HepG2 (cell line): Measurements from ENCODE around the gene GRAMD4. TPM values are rescaled to one million over a fixed set of nuclear protein-coding genes. Genes with fewer than 3 reads are reported as not detected.

Experiments
- FOSL2 ChIP-seq: sonication (generic); formaldehyde crosslinking; IDR thresholded peaks from 2 replicates; pipeline ENCODE4 v1.4.0; 2020; ENCODE audit warnings: missing genetic modification reagents
- HNF4G ChIP-seq, 2 experiments: sonication (generic) in 1 of 2; formaldehyde crosslinking in 1 of 2; IDR thresholded peaks; 2 replicates each; pipeline versions ENCODE4 v1.4.0 to v1.6.1; 2011 to 2020; ENCODE audit warnings: borderline replicate concordance in 2 of 2, low read depth in 2 of 2, mild to moderate bottlenecking in 2 of 2, low read length in 1 of 2, missing genetic modification reagents in 1 of 2, moderate library complexity in 1 of 2
- HOXD1 ChIP-seq: sonication (generic); formaldehyde crosslinking; IDR thresholded peaks from 2 replicates; pipeline ENCODE4 v1.5.0; 2020; ENCODE audit warnings: missing genetic modification reagents
- KDM6A ChIP-seq: IDR thresholded peaks from 2 replicates; pipeline ENCODE4 v1.6.1; 2016; ENCODE audit warnings: low read depth
- RCOR2 ChIP-seq: IDR thresholded peaks from 2 replicates; pipeline ENCODE4 v1.6.1; 2016; ENCODE audit warnings: missing biosample characterization, missing genetic modification reagents
- SALL2 ChIP-seq: sonication (generic); formaldehyde crosslinking; IDR thresholded peaks from 2 replicates; pipeline ENCODE4 v1.8.1; 2023; ENCODE audit warnings: mild to moderate bottlenecking, missing genetic modification reagents, inconsistent platforms
- SIN3A ChIP-seq: IDR thresholded peaks from 2 replicates; pipeline ENCODE4 v1.6.1; 2011; ENCODE audit warnings: low read depth, mild to moderate bottlenecking, control low read depth, low read length, borderline replicate concordance
- ZBTB46 ChIP-seq: sonication (generic); formaldehyde crosslinking; IDR thresholded peaks from 2 replicates; pipeline ENCODE4 v1.4.0; 2020; ENCODE audit warnings: mild to moderate bottlenecking, missing genetic modification reagents, borderline replicate concordance
- ZNF350 ChIP-seq: sonication (generic); formaldehyde crosslinking; IDR thresholded peaks from 2 replicates; pipeline ENCODE4 v1.4.0; 2020; ENCODE audit warnings: mild to moderate bottlenecking, low read depth, missing genetic modification reagents, borderline replicate concordance
- ZNF543 ChIP-seq: sonication (generic); formaldehyde crosslinking; IDR thresholded peaks from 2 replicates; pipeline ENCODE4 v1.4.0; 2020; ENCODE audit warnings: mild to moderate bottlenecking, missing genetic modification reagents
- ZNF574 ChIP-seq: sonication (generic); formaldehyde crosslinking; IDR thresholded peaks from 2 replicates; pipeline ENCODE4 v1.4.0; 2020; ENCODE audit warnings: missing genetic modification reagents
- polyA plus RNA-seq, 8 experiments: library from polyadenylated mRNA; depleted of rRNA in 3 of 8; stranded (reverse) in 7 of 8; unstranded in 1 of 8; fragments of >200 nt; fragmentation: Illumina TruSeq in 4 of 8; extraction: Trizol in 4 of 8; gene quantifications; 2 replicates each; pipeline versions ENCODE4 v1.2.1 to v1.2.3, GENCODE V29; 2011 to 2016; ENCODE audit warnings: low read depth in 4 of 8, missing spikeins in 1 of 8, mixed read lengths in 1 of 8; ENCODE audit not compliant: insufficient read depth in 1 of 8
- total RNA-seq, 5 experiments: library from RNA; depleted of rRNA; stranded (reverse); fragments of >200 nt; fragmentation: Illumina TruSeq; extraction: Trizol; gene quantifications; 2 replicates each; pipeline ENCODE4 v1.2.3, GENCODE V29; 2016; ENCODE audit warnings: low read depth in 1 of 5
- TF ChIP-seq, protein P1 (sequence below): conservative IDR thresholded peaks from 2 replicates; pipeline ENCODE4 v1.6.1; 2018; ENCODE audit warnings: missing genetic modification reagents
- TF ChIP-seq, protein P2 (sequence below): sonication (generic); formaldehyde crosslinking; IDR thresholded peaks from 2 replicates; pipeline ENCODE4 v1.5.0; 2020; ENCODE audit warnings: mild to moderate bottlenecking, missing genetic modification reagents, borderline replicate concordance

Gene GRAMD4
- total and polyA plus RNA-seq, 2 of the 13 experiments (the other 11 are each of a cell fraction or from before 2014, with no cell fraction given), result 15.2 to 15.7 TPM

- TF ChIP-seq ZNF574 (no peak; the same call in 1 of the 2 replicates), HNF4G (IDR thresholded peaks at IDR 0.05; ENCODE audit: borderline replicate concordance, low read depth, low read length) (peak; percentile 35; the same call in 1 of the 2 replicates), HNF4G (CRISPR knock-in tag; IDR thresholded peaks at IDR 0.05; ENCODE audit: borderline replicate concordance, low read depth) (no peak), RCOR2 (CRISPR knock-in tag) (no peak), HOXD1 (CRISPR knock-in tag) (0 out of 2 replicates have a peak, but pooled peaks have one; percentile 49), ZBTB46 (CRISPR knock-in tag) (no peak), FOSL2 (CRISPR knock-in tag) (0 out of 2 replicates have a peak, but pooled peaks have one; percentile 7), ZNF350 (CRISPR knock-in tag) (peak; percentile 73; the same call in 1 of the 2 replicates), SALL2 (peak; percentile 61; the same call in 1 of the 2 replicates), SIN3A (no peak), KDM6A (CRISPR knock-in tag) (peak; percentile 37; the same call in 1 of the 2 replicates), ZNF543 (CRISPR knock-in tag) (0 out of 2 replicates have a peak, but pooled peaks have one; percentile 35)
- TF ChIP-seq, protein P1, sequence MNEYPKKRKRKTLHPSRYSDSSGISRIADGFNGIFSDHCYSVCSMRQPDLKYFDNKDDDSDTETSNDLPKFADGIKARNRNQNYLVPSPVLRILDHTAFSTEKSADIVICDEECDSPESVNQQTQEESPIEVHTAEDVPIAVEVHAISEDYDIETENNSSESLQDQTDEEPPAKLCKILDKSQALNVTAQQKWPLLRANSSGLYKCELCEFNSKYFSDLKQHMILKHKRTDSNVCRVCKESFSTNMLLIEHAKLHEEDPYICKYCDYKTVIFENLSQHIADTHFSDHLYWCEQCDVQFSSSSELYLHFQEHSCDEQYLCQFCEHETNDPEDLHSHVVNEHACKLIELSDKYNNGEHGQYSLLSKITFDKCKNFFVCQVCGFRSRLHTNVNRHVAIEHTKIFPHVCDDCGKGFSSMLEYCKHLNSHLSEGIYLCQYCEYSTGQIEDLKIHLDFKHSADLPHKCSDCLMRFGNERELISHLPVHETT (CRISPR knock-in tag), result no peak
- TF ChIP-seq, protein P2, sequence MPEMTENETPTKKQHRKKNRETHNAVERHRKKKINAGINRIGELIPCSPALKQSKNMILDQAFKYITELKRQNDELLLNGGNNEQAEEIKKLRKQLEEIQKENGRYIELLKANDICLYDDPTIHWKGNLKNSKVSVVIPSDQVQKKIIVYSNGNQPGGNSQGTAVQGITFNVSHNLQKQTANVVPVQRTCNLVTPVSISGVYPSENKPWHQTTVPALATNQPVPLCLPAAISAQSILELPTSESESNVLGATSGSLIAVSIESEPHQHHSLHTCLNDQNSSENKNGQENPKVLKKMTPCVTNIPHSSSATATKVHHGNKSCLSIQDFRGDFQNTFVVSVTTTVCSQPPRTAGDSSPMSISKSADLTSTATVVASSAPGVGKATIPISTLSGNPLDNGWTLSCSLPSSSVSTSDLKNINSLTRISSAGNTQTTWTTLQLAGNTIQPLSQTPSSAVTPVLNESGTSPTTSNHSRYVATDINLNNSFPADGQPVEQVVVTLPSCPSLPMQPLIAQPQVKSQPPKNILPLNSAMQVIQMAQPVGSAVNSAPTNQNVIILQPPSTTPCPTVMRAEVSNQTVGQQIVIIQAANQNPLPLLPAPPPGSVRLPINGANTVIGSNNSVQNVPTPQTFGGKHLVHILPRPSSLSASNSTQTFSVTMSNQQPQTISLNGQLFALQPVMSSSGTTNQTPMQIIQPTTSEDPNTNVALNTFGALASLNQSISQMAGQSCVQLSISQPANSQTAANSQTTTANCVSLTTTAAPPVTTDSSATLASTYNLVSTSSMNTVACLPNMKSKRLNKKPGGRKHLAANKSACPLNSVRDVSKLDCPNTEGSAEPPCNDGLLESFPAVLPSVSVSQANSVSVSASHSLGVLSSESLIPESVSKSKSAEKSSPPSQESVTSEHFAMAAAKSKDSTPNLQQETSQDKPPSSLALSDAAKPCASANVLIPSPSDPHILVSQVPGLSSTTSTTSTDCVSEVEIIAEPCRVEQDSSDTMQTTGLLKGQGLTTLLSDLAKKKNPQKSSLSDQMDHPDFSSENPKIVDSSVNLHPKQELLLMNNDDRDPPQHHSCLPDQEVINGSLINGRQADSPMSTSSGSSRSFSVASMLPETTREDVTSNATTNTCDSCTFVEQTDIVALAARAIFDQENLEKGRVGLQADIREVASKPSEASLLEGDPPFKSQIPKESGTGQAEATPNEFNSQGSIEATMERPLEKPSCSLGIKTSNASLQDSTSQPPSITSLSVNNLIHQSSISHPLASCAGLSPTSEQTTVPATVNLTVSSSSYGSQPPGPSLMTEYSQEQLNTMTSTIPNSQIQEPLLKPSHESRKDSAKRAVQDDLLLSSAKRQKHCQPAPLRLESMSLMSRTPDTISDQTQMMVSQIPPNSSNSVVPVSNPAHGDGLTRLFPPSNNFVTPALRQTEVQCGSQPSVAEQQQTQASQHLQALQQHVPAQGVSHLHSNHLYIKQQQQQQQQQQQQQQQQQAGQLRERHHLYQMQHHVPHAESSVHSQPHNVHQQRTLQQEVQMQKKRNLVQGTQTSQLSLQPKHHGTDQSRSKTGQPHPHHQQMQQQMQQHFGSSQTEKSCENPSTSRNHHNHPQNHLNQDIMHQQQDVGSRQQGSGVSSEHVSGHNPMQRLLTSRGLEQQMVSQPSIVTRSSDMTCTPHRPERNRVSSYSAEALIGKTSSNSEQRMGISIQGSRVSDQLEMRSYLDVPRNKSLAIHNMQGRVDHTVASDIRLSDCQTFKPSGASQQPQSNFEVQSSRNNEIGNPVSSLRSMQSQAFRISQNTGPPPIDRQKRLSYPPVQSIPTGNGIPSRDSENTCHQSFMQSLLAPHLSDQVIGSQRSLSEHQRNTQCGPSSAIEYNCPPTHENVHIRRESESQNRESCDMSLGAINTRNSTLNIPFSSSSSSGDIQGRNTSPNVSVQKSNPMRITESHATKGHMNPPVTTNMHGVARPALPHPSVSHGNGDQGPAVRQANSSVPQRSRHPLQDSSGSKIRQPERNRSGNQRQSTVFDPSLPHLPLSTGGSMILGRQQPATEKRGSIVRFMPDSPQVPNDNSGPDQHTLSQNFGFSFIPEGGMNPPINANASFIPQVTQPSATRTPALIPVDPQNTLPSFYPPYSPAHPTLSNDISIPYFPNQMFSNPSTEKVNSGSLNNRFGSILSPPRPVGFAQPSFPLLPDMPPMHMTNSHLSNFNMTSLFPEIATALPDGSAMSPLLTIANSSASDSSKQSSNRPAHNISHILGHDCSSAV (CRISPR knock-in tag), result no peak
These were observed 7.1 kb upstream of the GRAMD4 start (continued) for GRCh38 chr22:46612904-46613605.
